Measurements from ENCODE around the gene ZSWIM8.

GRCh38 chr10:73782749-73783085, 2.7 kb upstream of the ZSWIM8 start:
- TF ChIP-seq FOXK2 (IDR thresholded peaks at IDR 0.05) (no peak), SP1 (IDR thresholded peaks at IDR 0.05) (no peak), BHLHE40 (IDR thresholded peaks at IDR 0.05; ENCODE audit: borderline replicate concordance) (no peak), FOXM1 (IDR thresholded peaks at IDR 0.05; ENCODE audit: borderline replicate concordance) (no peak), NFRKB (IDR thresholded peaks at IDR 0.05) (no peak)

Data from HEK293T (cell line).